HL-60 (cell line): ENCODE measurements around the gene MAP2K6.

ENCODE experiments used
- CTCF ChIP-seq: IDR thresholded peaks from one replicate; pipeline ENCODE4 v1.5.1; 2011; ENCODE audit warnings: low read length, control low read depth, inconsistent platforms; ENCODE audit not compliant: insufficient read depth
- GABPA ChIP-seq: IDR thresholded peaks from 2 replicates; pipeline ENCODE4 v1.6.1; 2012; ENCODE audit warnings: low read depth
- POLR2AphosphoS5 ChIP-seq: IDR thresholded peaks from 2 replicates; pipeline ENCODE4 v1.6.1; 2012; ENCODE audit warnings: low read depth
- SPI1 ChIP-seq: IDR thresholded peaks from 2 replicates; pipeline ENCODE4 v1.6.1; 2012; ENCODE audit warnings: low read depth, mild to moderate bottlenecking, borderline replicate concordance

- TF ChIP-seq CTCF (no peak), POLR2AphosphoS5 (no peak), SPI1 (no peak), GABPA (no peak)
These were observed 147.0 kb downstream of the MAP2K6 start for GRCh38 chr17:69561462-69561861.
